Activated naive CD4-positive, alpha-beta T cell treated with anti-CD3 and anti-CD28 coated beads for 36 hours (primary cell): Measurements from ENCODE around the gene GAS2L3. TPM values are rescaled to one million over a fixed set of nuclear protein-coding genes. Genes with fewer than 3 reads are reported as not detected.

ENCODE experiments used
- CTCF ChIA-PET: fragments of 350-600 bp; sonication (Branson Sonifier 250); formaldehyde crosslinking; loops from one replicate; lab custom pipeline; 2021; ENCODE audit warnings: antibody characterized with exemption; lab: Charles Lee
- DNase-seq: peaks from one replicate; pipeline ENCODE4 v3.0.0-alpha.2; 2020
- H3K27ac Mint-ChIP-seq: one replicate; pipeline ENCODE4 v1.8.0; 2021; ENCODE audit warnings: mild to moderate bottlenecking, mixed read lengths
- H3K27me3 Mint-ChIP-seq: one replicate; pipeline ENCODE4 v1.8.0; 2021; ENCODE audit warnings: low read depth, mixed read lengths
- H3K36me3 Mint-ChIP-seq: one replicate; pipeline ENCODE4 v1.8.0; 2021; ENCODE audit warnings: low read depth, mixed read lengths
- H3K4me1 Mint-ChIP-seq: one replicate; pipeline ENCODE4 v1.8.0; 2021; ENCODE audit warnings: low read depth, mixed read lengths
- H3K4me3 Mint-ChIP-seq: one replicate; pipeline ENCODE4 v1.8.0; 2021; ENCODE audit warnings: mild to moderate bottlenecking, moderate library complexity, mixed read lengths
- H3K9me3 Mint-ChIP-seq: one replicate; pipeline ENCODE4 v1.8.0; 2021; ENCODE audit warnings: mixed read lengths
- intact Hi-C: fragments of 100-400 bp; cut with micrococcal nuclease; formaldehyde crosslinking; loops from one replicate; pipeline ENCODE4 v1.15.1; 2023
- total RNA-seq, 2 experiments: library from RNA; stranded (reverse); gene quantifications; one replicate each; pipeline ENCODE4 v1.2.3, GENCODE V29; 2021

GAS2L3 gene
- total RNA-seq, 2 experiments from 2014 or later: 4.7 to 5.5 TPM

DNA sequence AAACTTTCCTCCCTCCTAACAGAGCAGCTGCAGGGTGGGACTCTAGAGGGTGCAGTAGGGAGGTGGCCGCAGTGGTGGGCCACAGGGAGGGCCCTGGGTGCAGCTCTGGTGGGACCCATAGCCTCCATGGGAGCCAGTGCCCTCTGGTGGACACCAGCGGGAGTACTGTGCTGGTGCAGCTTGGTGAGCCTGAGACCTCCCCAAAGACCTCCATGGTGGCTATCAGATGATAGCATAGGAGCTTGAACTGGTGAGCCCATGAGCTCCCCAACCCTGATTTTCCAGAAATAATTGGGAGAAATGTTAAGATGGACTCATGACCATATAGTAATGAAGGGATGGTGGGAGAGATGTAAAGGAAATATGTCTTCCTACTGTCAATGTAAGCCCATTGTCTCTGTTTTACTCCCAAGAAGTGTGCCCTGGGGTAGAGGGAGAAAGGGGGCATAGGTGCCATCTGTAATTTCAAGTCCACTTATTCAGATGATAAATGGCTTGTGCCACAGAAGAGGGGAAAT lies 98.7 kb downstream of the GAS2L3 start:
- Mint-ChIP-seq H3K4me1 (no peaks in the 10 kb centered on the region), H3K9me3 (no peaks in the 10 kb centered on the region), H3K27me3 (peaks cover 9% of the 10 kb centered on the region), H3K27ac (no peak overlapping the region), H3K36me3 (no peaks in the 10 kb centered on the region), H3K4me3 (no peak overlapping the region)
- peak; percentile 52 for DNase-seq
- CTCF ChIA-PET: interaction anchor here (0.7 to 2.6 kb wide), 15 partner anchors 10 to 439 kb away, joined by 3 to 16 read pairs (median 3); no protein-coding TSS in a partner anchor
- intact Hi-C loops: loop anchor here (1.0 to 10.0 kb wide), 2 partner anchors 263 to 437 kb away; no protein-coding TSS in a partner anchor

DNA sequence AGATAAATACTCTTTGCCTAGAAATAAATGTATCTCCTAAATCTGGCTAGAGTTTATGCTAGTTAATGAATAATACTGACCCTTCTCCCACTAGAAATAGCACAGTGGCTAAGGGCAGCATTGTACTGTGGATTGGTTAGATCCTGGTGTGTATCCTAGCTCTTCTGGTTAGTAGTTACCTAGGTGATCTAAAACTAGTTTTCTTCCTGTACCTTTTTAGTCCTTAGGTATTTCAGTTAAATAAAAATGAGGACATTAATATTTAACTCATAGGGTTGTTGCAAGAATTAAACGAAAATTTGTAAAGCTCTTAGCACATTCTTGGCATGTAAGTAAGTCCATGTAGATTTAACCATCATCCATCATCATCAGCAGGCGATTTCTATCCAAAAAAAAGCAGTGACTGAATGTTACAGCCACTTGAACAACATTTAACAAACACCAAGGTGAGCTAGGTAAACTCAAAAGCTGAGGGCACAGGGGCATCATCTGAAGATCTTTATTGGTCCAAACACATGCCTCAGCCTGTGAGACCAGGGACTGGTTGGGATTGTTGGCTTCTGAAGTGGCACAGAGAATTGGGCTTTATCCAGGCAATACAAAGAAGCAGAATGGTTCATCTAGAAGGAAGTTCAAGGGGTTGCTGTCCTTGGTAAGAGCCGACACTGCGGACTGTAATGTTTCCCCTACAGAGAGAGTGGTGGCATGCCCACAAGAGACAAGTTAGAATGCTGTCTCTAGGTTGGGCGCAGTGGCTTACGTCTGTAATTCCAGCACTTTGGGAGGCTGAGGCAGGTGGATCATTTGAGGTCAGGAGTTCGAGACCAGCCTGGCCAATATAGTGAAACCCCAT lies 100.8 kb downstream of the GAS2L3 start:
- CTCF ChIA-PET: interaction anchor here (1.0 kb wide), 1 partner anchor 12 kb away, joined by 3 read pairs; no protein-coding TSS in a partner anchor

More for the DNA sequence above, 100.8 kb downstream of the GAS2L3 start:
- Mint-ChIP-seq H3K27ac (no peak overlapping the region), H3K36me3 (no peaks in the 10 kb centered on the region), H3K27me3 (peaks cover 13% of the 10 kb centered on the region), H3K9me3 (no peaks in the 10 kb centered on the region), H3K4me1 (no peaks in the 10 kb centered on the region), H3K4me3 (no peak overlapping the region)
- DNase-seq: no peak
- intact Hi-C loops: loop anchor here (10.0 kb wide), 1 partner anchor 261 kb away; no protein-coding TSS in a partner anchor

Other genes starting within 250 kb of the GAS2L3 start
- not detected for gene SLC17A8, start 216.6 kb upstream of the GAS2L3 start, total RNA-seq
- gene NR1H4, start 99.8 kb upstream of the GAS2L3 start, total RNA-seq: not detected
- not detected for gene ANO4, start 221.1 kb downstream of the GAS2L3 start, total RNA-seq